ENCODE measurements around the gene CAPN14.

The CAPN14 gene

DNA sequence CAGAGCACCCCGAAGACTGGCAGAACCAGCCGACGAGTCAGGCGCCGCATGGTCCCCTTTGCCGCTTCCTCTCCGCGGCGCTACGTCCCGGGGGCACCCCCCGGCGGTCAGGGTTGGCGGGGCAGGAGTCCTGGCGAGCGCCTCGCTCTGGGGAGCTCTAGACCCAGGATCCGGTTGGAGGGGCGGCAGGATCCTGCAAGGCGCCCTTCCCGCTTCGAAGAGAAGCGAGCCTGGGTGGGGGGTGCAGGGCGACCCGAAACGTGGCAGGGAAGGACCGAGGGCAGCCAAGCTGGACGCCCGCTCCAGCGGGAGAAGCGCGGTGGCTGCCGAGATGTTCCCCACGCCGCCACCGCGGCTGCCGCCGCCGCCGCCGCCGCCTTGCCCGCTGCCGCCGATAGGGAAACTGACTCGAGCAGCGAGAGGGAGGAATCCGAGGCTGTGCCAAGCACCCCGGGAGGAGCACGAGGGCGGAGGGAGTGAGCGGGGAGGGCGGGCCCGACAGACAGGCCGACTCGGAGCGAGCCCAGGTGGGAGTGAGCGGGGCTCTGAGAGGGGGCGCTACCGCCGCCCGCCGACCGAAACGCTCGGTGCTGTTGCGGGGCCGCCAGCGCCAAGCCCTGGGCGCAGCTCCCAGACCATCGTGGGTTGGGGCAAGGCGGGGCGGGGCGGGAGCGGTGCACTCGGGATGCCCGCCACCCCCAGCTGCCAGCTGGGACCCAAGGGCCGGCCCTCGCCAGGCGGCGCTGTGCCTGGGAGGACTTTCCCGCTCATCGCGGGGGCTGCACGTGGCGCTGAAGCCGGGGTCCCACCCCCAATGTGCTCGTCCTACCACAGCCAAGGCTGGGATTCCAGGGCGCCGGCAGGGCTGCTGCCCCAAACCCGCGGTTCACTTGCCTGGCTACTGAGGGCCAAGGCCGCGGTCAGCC, 79.0 kb downstream of the CAPN14 start, which contains the start of gene GALNT14:
Gene GALNT14, minus strand, starts transcription at position 404 of the 926 bp plus-strand sequence. Its CDS starts 354 bp downstream, at position 50.
- peak; percentile 53 to 61 for DNase-seq

DNA sequence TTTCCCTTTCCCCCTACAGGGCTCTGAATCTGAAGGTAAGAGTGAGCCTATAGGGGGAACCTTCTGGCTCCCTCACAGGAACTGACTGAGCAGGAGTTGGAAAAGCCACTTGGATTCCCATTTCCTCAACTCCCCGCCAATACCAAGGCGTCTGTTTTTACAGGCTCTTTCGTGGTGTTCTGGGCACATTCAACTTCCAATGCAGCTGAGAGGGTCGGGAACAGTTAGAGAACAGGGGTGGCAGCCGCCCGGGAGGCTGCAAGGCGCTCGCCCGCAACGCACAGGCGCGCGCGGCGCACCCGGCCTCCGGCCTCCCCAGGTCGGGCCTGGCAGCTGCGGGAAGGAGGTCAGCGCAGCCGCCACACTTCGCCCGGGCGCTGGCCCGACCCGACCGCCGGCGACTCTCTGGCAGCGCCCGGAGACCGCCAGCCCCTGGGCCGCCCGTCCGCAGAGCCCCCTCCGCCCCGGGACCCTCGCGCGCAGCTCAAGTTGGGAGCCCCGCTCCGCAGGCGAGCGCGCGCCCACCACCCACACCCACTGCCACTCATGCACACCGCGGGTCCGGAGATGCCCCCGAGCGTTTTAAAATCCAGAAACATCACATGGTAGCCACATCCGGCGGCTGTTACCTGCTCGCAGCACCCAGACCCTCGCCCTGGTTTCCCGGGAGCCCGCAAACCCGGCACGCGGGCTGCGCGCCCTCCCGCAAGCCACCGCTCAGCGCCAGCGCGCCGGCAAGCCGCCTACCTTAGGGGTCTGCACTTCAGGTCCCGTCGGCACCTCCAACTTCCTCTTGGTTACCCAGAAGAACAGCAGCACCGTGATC, 79.9 kb downstream of the CAPN14 start:
- DNase-seq: peak in 1 of 2 experiments; percentile 7

DNA sequence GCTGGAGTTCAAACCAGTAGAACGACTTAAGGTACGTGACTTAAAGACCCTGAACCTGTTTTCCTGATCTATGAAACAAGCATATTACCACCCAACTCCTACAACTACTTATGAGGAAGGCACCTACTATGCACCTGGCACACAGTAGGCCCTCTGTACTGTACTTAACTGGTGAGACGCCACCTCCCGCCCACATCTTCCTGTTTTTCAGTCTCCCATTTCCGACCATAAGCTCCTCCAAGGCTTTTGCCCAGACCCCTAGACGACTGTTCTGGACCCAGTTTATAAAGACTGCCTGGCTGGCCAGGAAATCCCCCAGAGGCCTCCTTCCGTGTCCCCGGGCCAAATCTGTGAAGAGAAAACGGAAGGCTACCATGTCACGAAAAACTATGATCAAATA, 80.6 kb downstream of the CAPN14 start:
- no peak for DNase-seq

DNA sequence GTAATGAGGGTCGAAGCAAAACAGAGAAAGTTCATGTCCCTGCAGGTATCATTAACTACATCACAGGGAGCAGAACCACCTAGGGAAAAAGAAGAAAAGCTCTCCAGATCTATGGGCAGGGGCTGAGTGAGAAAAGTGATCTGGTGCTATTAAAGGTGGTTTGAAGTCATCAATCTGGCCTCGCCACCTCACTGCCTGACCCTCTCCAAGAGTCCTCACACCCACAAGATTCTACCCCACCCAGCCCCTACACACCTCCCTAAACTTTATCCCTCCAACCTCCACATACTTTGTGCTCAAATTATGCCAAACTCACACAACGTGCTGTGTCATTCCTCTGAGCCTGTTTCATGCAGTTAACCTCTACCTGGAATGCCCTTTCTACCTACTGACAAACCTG, 81.3 kb downstream of the CAPN14 start:
- DNase-seq: no peak

DNA sequence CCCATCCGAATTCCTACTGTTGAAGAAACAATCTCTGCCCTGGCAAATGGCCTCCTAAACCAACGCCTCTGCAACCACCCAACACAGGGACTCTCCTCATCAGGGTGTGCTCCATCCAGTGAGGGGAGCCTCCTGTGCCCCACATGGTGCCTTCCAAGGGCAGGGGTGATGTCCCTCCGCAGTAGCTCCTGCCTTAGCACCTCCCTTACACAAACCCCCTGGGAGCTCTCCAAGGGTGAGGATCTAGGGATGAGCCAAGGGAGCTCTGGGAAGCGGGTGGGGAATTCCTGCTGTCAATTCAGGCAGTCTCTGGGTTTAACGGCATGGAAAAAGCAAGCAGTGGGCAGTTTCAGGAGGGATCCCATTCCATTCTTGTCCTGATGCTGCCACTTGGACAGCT, 82.8 kb downstream of the CAPN14 start:
- no peak for DNase-seq

DNA sequence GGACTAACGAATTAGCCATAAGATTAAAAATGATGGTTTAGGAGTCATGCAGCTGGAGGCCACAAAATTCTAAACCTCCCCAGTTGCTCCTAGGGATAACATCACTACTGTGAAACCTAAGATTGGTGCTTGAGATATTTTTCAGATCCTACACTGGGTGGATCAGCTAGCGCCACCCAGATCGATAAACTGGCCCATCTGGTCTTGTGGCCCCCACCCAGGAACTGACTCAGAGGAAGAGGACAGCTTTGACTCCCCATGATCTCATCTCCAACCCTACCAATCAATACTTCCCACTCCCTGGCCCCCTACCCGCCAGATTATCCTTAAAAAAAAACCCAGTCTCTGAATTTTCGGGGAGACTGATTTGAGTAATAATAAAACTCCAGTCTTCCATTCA, 84.5 kb downstream of the CAPN14 start:
- DNase-seq: no peak

DNA sequence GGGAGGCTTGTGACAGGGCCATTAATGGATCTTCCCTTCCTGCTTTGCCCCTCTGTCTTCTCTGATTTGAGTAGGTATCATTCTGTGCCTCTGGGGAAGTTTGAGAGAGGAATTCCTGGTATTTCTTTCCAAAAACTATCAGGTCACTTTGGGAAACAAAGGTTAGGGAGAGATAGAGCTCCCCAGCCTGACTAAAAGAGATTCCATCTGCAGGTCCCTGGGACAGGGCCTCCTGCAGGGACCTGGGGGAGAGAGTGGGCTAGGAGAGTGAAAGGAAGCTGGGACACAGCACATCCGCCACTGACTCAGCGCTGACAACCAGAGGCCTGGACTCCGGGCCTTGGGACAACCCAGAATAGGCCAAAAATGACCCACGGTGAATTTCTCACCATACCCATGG, 85.4 kb downstream of the CAPN14 start:
- no peak for DNase-seq

DNA sequence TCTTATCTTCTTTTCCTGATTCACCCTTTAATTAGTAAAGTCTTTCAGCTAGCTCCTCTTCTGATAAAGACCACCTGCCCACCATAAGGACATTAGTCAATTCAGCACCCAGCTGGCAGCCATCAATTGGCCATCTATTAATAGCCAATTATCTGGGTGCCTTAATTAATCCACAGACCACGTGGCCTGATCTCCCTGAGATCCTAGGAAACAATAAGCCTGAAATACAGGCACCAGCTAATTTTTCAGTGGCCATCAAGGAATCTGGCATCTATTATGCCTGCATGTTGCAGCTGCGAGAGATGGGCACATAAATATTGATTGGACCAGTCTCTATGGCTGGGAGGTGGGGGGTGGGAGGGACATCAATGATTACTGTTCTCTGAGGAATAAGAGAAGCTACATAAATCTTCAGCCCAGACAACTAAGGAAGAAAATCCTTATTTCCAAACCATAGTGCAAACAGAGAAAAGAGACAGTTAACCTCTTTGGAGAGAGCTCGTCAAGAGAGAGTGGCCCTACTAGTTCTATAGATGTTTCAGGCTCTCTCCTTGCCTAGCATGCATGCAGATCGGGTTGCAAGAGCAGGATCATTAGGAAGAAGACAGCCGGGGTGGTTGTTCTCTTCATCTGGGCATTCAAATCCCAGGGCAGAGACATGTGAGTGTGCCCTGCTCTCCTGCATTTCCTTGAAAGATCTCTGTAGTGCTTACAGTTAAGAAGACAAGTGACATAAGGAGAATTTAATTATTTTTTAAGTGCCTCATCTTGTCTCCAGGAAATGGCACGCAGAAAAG, 87.7 kb downstream of the CAPN14 start:
- DNase-seq: no peak

DNA sequence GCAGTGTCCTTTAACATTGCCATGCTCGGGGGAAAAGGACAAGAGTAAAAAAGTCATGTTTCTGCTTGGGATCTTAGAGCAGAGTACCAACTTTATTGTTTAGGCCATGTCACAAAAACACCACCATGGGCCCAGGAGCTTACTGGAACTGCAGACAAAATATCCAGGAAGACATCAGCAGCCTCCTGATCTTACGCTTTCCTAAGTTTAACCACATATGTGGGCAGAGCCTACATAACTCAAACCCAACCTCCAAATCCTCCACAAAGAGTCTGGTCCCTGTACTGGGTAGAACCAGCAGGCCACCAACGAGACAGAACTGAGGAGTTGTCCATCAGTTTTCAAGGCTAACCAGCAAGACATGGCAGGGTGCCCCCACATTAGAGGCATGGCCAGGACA, 89.4 kb downstream of the CAPN14 start:
- no peak for DNase-seq

DNA sequence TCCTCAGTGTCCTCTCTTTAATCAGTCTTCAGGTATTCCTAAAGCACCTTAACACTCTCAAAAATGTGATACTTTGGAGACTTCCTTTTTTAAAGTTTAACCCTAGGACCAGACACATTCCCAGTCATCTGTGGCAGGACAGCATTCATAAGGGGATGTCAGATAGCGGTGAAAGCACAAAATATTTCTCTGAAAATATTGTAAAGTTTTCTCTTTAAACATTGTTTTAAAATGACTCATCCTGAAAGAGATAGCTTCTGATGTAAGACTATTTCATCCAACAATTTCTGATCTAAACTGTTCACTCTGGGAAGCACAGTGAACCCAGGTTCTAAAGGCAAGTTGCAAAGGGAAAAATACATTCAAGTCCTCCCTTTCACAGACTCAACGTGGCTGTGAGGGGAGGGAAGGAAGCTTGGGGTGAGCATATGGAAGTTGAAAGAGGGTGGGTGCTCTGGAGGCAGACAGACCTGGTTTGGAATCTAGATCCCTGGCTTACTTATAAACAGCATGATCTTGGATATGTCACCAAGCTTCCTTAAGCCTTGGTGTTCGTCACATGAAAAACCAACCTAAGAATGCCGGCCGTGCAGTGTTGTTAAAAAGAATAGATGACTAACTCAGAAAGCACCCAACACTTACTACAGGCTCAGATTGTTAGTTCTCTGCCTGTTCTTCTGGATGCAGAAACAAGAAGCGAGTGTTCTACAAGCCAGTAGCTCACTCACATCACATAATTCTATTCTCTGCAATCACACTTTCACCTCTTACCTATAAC, 91.2 kb downstream of the CAPN14 start:
- DNase-seq: no peak

DNA sequence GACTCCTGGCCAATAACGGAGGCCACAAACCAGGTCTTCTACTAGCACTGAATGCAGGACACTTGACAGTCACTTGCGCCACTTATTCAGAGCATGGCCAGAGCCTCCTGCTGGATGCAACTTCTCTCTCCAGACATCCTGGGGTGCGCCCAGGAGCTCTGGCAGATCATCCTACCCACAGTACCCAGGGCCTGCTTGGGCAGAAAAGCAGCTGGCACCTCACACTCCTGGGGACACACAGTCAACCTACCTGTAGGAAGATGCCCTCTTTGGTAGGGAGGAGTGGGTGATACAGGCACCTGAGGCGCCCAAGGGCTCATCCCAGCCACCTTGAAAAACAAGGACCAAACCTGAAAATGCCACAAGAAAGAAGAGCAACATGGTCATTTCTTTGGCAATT, 92.4 kb downstream of the CAPN14 start:
- no peak for DNase-seq
